HG03457 (cell line): Measurements from ENCODE around the gene ADGRV1.
"Not testable (repeated sequence)": the region's sequence is repeated elsewhere in the genome, so short reads cannot be mapped to it uniquely, and the experiment has no call there.

Experiments
- ATAC-seq: cut with Tn5 transposase; IDR thresholded peaks from one replicate; pipeline ENCODE4 v1.9.1; 2021; ENCODE audit warnings: moderate number of reproducible peaks; ENCODE audit not compliant: unreplicated experiment

ADGRV1 gene

GRCh38 chr5:91052411-91052810 is 493.8 kb downstream of the ADGRV1 start:
- not testable (repeated sequence) for ATAC-seq

DNA sequence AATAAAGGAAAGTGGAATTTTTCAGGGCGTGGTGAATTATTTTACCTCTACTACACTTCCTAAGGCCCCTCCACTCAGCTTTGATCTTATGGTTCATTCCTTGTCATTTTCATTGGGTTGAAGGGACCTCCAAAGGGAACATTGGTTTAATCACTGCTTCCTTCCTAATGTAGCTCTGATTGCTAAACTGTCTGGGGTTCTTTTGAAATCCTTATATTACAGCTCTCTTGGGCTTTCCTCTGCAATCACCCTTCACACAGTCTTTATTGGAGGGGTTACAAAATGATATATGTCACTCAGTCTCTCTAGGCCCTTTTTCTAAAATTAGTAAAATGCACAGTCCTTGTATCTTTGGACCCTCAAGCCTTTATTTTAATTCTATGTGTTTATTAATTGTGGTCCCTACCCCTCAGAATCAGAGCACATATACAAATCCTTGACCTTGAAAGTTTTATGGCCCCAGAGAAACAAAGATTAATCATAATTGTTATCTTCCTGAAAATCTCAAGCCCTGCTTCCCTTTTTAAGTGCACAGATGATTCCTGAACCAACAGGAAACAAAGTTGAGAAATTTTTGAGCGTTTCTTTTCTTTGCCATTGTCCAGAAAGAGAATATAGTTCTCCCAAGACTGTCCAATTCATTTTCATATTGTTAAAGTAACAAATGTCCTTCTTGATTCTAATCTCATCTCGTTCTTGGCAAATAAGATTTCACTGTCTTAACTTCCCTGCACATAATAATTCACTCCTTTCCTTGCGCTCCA is 494.6 kb downstream of the ADGRV1 start:
- no peak for ATAC-seq

- no peak for ATAC-seq
Observed at GRCh38 chr5:91053741-91054025, 495.1 kb downstream of the ADGRV1 start.

DNA sequence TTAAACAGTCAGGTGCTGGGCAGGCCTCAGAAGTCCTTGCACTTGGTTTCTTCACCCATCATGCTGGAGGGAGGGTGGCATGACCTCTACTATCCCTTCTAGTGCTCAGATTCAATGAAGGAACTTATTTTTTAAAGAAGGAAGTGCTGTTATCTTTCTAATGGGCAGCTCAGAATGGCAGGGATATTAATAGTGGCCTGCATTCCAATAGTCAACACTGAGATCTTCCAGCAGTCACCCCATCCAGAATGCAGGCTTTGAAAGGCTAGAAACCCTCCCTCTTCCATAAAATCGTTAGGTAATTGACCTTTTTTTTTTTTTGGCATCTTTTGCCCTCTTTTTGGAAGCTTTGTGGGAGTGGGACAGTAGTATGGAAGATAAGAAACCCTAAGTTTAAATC is 499.6 kb downstream of the ADGRV1 start:
- no peak for ATAC-seq

GRCh38 chr5:91058575-91058974 is 500.0 kb downstream of the ADGRV1 start:
- no peak for ATAC-seq

- ATAC-seq: peak; percentile 94
Observed at GRCh38 chr5:91059409-91059808, 500.8 kb downstream of the ADGRV1 start.

DNA sequence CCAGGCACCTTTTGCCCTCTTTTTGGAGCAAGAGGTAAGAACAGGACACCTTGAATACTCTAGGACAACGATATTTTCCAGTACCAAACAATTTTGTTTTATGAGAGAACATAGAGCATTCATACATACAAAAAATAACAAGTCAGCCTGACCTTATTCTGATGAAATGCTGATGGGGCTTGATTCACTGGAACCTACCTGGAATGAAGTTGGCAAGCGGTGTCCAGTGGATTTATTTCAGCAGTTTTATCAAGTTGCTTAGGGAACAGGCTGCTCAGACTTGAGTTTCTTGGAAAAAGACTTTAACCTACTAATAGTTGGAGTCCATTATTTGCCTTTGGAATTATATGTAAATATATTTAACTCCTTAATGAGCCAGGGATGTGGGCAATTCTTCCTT is 502.5 kb downstream of the ADGRV1 start:
- ATAC-seq: no peak

GRCh38 chr5:91061946-91062562 is 503.5 kb downstream of the ADGRV1 start:
- no peak for ATAC-seq

- ATAC-seq: not testable (repeated sequence)
Observed at GRCh38 chr5:91063098-91063690, 504.6 kb downstream of the ADGRV1 start.

GRCh38 chr5:91065496-91065895 is 506.9 kb downstream of the ADGRV1 start:
- no peak for ATAC-seq

GRCh38 chr5:91069364-91069763 is 510.8 kb downstream of the ADGRV1 start:
- no peak for ATAC-seq

- no peak for ATAC-seq
Observed at GRCh38 chr5:91070761-91071550, 512.4 kb downstream of the ADGRV1 start.

DNA sequence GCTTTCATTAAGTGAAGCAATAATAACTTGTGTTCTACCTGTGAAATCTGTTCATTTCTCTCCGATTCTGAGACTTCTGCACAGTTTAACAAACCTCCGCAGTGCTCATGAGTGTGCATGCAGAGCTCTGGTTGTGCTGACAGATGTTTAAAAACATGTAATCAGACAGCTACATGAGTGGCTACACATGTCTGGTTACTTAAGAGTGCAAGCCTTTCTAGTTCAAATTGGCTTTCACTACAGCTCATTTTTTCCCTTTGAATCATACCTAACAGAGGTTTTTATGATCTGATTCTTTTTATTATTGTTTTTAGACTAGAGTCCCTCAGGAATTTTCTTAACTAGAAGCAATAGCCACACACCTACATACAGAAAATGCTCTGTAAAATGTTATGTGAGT is 514.3 kb downstream of the ADGRV1 start:
- no peak for ATAC-seq

- peak; percentile 69 for ATAC-seq
Observed at GRCh38 chr5:91074615-91075014, 516.0 kb downstream of the ADGRV1 start.

DNA sequence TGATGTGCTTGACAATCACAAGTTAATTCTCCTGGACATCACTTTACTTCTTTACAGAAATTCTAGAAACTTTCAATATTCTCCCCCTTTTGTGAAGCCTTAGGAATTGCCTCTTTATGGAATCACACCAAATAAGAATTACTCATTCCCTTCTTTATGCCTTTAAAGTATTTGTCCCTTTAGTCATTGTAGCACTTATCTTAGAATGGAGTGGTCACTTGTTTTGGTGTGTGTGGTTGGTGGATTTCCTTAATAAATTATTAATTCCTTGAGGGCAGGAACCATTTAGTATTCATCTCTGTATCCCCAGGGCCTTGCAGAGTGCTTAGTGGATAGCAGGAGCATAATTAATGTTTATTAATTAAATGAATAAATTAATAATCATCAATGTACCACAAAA is 517.5 kb downstream of the ADGRV1 start:
- ATAC-seq: no peak

DNA sequence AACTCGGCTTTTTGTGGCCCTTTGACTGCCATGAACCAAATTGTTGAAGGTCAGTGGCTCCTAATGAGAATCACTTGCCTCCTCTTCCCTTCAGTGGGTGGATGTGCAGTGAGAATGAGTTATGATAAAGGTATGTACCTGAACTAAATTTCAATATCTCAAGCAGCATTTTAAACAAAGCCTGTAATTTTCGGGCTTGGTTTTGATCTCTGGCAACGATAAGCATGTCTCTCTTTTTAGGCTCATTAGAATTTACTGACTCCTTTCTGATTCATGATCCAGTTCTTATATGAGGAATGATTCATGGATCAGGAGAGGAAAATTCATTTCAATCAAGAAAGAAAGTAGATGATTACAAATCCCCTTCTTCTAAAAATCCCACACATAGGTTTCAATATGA is 519.0 kb downstream of the ADGRV1 start:
- no peak for ATAC-seq

DNA sequence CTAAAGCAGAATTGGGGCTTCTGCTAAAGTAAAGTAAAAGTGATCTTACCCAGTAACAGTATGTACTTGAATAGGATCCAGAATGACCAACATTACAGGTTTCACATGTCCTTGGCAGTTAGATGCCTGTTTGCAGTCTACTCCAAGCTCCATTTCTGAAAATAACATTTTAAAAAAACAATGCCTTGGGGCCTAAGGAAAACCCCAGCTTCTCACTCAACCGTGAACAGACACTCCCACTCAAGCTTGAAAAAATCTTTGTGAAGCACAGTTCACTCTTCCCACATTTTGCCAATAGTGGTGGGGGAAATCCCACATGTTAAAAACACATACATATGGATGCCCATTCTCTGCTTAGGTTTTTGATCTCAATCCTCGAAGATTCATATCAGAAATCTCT is 520.4 kb downstream of the ADGRV1 start:
- ATAC-seq: no peak

- no peak for ATAC-seq
Observed at GRCh38 chr5:91089758-91090157, 531.2 kb downstream of the ADGRV1 start.

DNA sequence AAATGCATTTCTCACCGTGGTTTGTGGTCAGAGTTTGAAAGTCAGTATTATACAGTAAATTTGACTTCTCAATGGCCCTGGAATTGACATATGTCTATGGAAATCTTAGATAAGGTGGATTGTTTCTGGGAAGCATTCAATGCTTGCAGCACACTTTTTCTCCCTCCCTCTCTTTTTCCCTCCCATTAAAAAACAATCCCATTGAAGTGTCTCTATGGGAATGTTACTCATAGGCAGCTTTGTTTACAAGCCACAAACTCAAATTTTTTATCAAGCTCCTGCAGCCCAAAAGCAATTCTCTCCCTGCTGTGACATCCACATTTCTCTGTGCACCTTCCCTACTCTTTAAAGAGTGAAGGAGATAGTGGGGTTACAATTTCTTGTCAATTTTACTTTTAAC is 532.4 kb downstream of the ADGRV1 start:
- ATAC-seq: no peak

DNA sequence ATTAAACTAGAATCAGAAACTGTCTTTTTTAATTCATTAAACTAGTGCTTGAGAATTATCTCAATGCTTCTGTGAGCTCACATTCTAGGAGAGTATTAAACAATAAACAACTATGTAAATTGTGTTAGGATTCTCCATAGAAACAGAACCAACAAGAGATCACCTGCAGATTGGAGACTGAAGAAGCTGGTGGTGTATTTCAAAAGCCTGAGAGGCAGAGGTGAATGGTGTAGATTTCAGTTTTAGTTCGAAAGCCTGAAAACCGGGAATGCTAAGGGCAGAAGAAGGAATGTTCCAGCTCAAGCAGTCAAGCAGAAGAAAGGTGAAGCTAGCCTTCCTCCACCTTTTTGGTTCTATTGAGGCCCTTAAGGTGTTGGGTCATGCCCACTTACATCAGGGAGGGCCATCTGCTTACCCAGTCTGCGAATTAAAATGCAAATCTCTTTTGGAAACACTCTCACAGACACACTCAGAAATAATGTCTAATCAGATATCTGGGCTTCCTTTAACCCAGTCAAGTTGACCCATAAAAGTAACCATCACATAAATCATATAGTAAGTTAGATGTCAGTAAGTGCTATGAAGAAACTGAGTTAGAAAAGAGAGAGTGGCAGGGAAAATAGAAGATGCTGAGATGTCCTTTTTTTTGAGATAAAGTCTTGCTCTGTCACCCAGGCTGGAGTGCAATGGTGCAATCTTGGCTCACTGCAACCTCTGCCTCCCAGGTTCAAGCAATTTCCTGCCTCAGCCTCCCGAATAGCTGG is 533.1 kb downstream of the ADGRV1 start:
- ATAC-seq: no peak
